Ectodermal cell (in vitro differentiated cells): ENCODE data around the gene FNDC3B.

Experiments
- H3K27ac ChIP-seq: 2 replicates; pipeline ENCODE4 v1.7.0; 2013; ENCODE audit warnings: mild to moderate bottlenecking, low read depth, low read length; ENCODE audit not compliant: insufficient read depth, poor library complexity, severe bottlenecking
- H3K27me3 ChIP-seq: 2 replicates; pipeline ENCODE4 v1.7.0; 2013; ENCODE audit warnings: mild to moderate bottlenecking, low read length; ENCODE audit not compliant: insufficient read depth, control insufficient read depth, poor library complexity, severe bottlenecking
- H3K36me3 ChIP-seq: one replicate; pipeline ENCODE4 v1.7.0; 2013; ENCODE audit warnings: low read length; ENCODE audit not compliant: control insufficient read depth, insufficient read depth
- H3K4me1 ChIP-seq: one replicate; pipeline ENCODE4 v1.7.0; 2013; ENCODE audit warnings: low read length; ENCODE audit not compliant: control insufficient read depth, insufficient read depth
- H3K4me3 ChIP-seq: 2 replicates; pipeline ENCODE4 v1.7.0; 2013; ENCODE audit warnings: low read depth, low read length, control low read depth; ENCODE audit not compliant: insufficient read depth
- H3K9me3 ChIP-seq: 2 replicates; pipeline ENCODE4 v1.7.0; 2013; ENCODE audit warnings: mild to moderate bottlenecking, low read length, moderate library complexity; ENCODE audit not compliant: control insufficient read depth
- WGBS, 2 experiments: methylation state at CpG; one replicate each; pipeline ENCODE4 v1.1.7; 2013; ENCODE audit warnings: missing lambda C conversion rate in 2 of 2; 5-methylcytosine and 5-hydroxymethylcytosine counted together

FNDC3B gene

GRCh38 chr3:172177046-172177445, 137.7 kb downstream of the FNDC3B start:
- no peaks in the 10 kb centered on the region for H3K27me3 ChIP-seq
- H3K27ac ChIP-seq = no peak overlapping the region
- WGBS, 2 experiments = 88 to 98% methylated on average over 3 of the region's 3 CpGs
- no peaks in the 10 kb centered on the region for H3K36me3 ChIP-seq
- no peak overlapping the region for H3K4me3 ChIP-seq
- no peaks in the 10 kb centered on the region for H3K9me3 ChIP-seq
- peaks cover 25% of the 10 kb centered on the region for H3K4me1 ChIP-seq

- peaks cover 25% of the 10 kb centered on the region for H3K4me1 ChIP-seq
- H3K4me3 ChIP-seq = no peak overlapping the region
- no peaks in the 10 kb centered on the region for H3K9me3 ChIP-seq
- WGBS, 2 experiments = 90 to 94% methylated on average over 2 of the region's 2 CpGs
- no peaks in the 10 kb centered on the region for H3K36me3 ChIP-seq
- no peaks in the 10 kb centered on the region for H3K27me3 ChIP-seq
- no peak overlapping the region for H3K27ac ChIP-seq
Observed at GRCh38 chr3:172177803-172178316, 138.5 kb downstream of the FNDC3B start.

- Histone ChIP-seq H3K27ac (no peak overlapping the region), H3K4me1 (peaks cover 16% of the 10 kb centered on the region), H3K27me3 (no peaks in the 10 kb centered on the region), H3K9me3 (no peaks in the 10 kb centered on the region), H3K36me3 (no peaks in the 10 kb centered on the region), H3K4me3 (no peak overlapping the region)
- WGBS, 2 experiments = 92% methylated on average over 4 to 5 of the region's 5 CpGs
Observed at GRCh38 chr3:172179680-172180399, 140.5 kb downstream of the FNDC3B start.

- WGBS, 2 experiments = 94 to 98% methylated on average over 2 of the region's 2 CpGs
- Histone ChIP-seq H3K4me3 (no peak overlapping the region), H3K27me3 (no peaks in the 10 kb centered on the region), H3K36me3 (no peaks in the 10 kb centered on the region), H3K9me3 (no peaks in the 10 kb centered on the region), H3K27ac (no peak overlapping the region), H3K4me1 (peaks cover 10% of the 10 kb centered on the region)
Observed at GRCh38 chr3:172180473-172180872, 141.1 kb downstream of the FNDC3B start.

DNA sequence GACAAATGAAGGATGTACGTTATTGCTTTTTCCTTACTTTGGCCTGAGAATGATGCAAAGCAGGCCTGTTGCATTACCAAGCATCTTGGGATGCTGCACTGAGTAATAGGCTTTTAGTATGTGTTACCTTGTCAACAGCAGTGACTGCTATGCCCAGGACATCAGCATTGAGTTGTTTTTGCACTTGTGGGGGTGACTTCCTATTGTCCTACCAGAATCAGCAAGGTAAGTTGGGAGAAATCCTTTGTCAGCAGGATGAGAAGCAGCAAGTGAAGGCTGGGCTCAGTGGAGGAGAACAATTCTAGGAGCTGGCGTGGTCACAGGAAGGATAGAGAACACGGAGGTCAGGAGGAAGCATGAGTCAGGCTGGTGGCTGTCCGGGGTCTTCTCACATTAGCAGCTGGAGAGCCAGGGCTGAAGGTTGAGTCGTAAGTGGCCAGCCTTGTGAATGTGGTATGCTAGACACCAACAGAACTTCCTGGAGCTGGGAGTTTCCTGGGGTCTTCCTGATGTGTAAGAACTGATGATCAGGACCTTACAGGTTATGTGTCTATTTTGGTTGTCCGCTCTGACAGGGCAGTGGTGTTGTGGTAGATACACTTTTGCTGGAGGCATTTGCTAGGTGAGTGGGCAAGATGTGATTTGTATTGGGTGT, 142.7 kb downstream of the FNDC3B start:
- H3K27ac ChIP-seq = no peak overlapping the region
- 85 to 88% methylated on average over 6 of the region's 6 CpGs for WGBS, 2 experiments

DNA sequence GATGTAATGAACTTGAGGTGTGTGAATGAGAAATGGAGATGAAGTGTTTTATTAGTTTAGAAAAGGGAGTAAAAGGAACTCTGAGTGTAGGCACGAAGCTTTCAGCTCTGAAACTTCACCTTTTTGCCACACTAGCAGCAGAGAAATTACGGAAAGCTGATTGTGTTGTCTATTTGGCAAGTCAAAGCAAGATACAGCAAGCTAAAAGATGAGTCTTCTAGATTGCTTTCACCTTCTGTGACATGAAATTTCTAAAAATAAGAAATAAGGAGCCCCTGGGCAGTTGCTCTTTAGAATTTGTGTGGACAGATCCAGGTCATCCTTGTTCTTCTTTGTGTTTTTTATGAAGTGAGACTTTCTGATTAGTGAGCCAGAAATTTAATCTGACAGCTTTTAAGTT, 143.4 kb downstream of the FNDC3B start:
- no peak overlapping the region for H3K27ac ChIP-seq

More for the DNA sequence above, 142.7 kb downstream of the FNDC3B start:
- Histone ChIP-seq H3K9me3 (no peaks in the 10 kb centered on the region), H3K4me1 (no peaks in the 10 kb centered on the region), H3K4me3 (no peak overlapping the region), H3K36me3 (no peaks in the 10 kb centered on the region), H3K27me3 (no peaks in the 10 kb centered on the region)

GRCh38 chr3:172184106-172184822, 144.9 kb downstream of the FNDC3B start:
- no peaks in the 10 kb centered on the region for H3K4me1 ChIP-seq
- no peak overlapping the region for H3K27ac ChIP-seq
- H3K27me3 ChIP-seq = no peaks in the 10 kb centered on the region
- H3K4me3 ChIP-seq = no peak overlapping the region
- no peaks in the 10 kb centered on the region for H3K9me3 ChIP-seq
- H3K36me3 ChIP-seq = no peaks in the 10 kb centered on the region
- WGBS, 2 experiments = 89 to 100% methylated on average over 2 to 3 of the region's 3 CpGs

More for the DNA sequence above, 143.4 kb downstream of the FNDC3B start:
- no peaks in the 10 kb centered on the region for H3K36me3 ChIP-seq
- 71 to 75% methylated on average over 2 of the region's 2 CpGs for WGBS, 2 experiments
- H3K9me3 ChIP-seq = no peaks in the 10 kb centered on the region
- no peaks in the 10 kb centered on the region for H3K4me1 ChIP-seq
- no peak overlapping the region for H3K4me3 ChIP-seq
- no peaks in the 10 kb centered on the region for H3K27me3 ChIP-seq

DNA sequence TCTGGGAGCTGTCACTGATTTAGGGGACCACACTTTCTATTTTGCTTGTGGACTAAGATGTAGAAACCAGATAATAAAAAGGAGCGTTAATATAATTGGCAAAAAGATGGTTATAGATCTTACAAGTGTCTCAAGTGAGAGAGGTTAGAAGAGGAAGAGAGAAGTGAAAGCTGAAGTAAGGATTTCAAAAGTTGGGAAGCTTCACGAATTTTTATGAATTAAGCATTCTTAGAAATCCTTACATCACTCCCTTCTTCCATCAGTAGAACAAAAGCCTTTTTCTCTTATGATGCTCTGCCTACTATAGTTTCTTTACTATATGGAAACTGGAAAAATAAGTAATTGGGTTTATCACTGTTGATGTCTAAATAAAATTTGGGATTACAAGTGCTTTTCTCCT, 146.5 kb downstream of the FNDC3B start:
- H3K27me3 ChIP-seq = no peaks in the 10 kb centered on the region
- 93 to 94% methylated on average over 1 of the region's 2 CpGs for WGBS, 2 experiments
- H3K4me3 ChIP-seq = no peak overlapping the region

GRCh38 chr3:172186607-172187006, 147.2 kb downstream of the FNDC3B start:
- 95 to 100% methylated on average over 3 to 4 of the region's 4 CpGs for WGBS, 2 experiments
- Histone ChIP-seq H3K27ac (no peak overlapping the region), H3K4me1 (no peaks in the 10 kb centered on the region), H3K36me3 (no peaks in the 10 kb centered on the region), H3K27me3 (no peaks in the 10 kb centered on the region), H3K4me3 (no peak overlapping the region), H3K9me3 (no peaks in the 10 kb centered on the region)

More for the DNA sequence above, 146.5 kb downstream of the FNDC3B start:
- Histone ChIP-seq H3K27ac (no peak overlapping the region), H3K36me3 (no peaks in the 10 kb centered on the region), H3K4me1 (no peaks in the 10 kb centered on the region), H3K9me3 (no peaks in the 10 kb centered on the region)

- 96 to 97% methylated on average over 4 to 6 of the region's 6 CpGs for WGBS, 2 experiments
- Histone ChIP-seq H3K27me3 (no peaks in the 10 kb centered on the region), H3K4me3 (no peak overlapping the region), H3K9me3 (no peaks in the 10 kb centered on the region), H3K4me1 (no peaks in the 10 kb centered on the region), H3K27ac (no peak overlapping the region), H3K36me3 (no peaks in the 10 kb centered on the region)
Observed at GRCh38 chr3:172187511-172187910, 148.1 kb downstream of the FNDC3B start.
